GM18526 (cell line): ENCODE measurements around the gene ANKRD34A.

Source experiments
- POLR2A ChIP-seq: IDR thresholded peaks from 3 replicates; pipeline ENCODE4 v1.6.1; 2011; ENCODE audit not compliant: insufficient read length; ENCODE audit errors: extremely low read depth

The ANKRD34A gene

GRCh38 chr1:145982010-145982723 is 17.8 kb upstream of the ANKRD34A start:
- no peak for TF ChIP-seq POLR2A

- no peak for TF ChIP-seq POLR2A
Observed at GRCh38 chr1:145980457-145980994, 16.2 kb upstream of the ANKRD34A start.

GRCh38 chr1:145979746-145980456 is 15.5 kb upstream of the ANKRD34A start:
- TF ChIP-seq POLR2A = no peak

DNA sequence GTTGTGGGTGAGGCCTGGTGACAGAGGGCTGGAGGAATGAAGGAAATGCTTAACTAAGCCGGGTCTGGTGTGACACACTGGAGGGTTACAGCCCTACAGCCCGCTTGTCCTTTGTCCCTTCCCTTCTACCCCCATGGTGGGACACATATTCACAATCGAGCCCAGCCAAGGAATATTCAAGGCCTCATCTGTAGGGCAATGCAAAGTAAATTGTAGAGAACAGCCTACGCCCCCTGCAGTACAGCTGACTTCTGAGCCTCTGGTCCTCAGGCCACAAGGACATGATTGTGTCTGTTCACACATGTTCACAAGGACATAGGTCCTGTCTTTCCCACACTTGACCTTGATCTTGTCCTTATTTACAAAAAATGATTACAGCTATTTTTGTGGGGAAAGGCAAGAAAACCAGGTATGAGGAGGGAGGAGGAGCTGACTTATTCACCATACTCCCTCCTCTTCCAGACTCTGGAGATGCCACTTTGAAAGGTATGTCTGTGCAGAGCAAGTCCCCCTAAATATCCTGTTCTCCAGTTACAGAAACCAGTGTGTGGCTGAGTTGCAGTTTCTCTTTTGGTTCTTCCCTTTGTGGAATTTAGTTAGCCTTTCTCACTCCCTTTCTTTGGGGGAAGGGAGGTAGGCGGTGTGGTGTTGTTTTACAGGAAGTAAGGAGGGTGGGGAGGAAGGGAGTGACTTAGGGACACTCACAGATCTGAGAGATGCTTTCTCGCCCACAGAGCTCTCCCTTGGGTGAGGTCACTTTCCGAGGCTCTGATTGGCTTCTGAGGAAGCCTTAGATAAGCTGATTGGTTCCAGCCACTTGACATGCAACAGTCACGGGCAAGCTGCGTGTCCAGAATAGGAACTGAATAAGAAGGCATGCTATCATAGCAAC is 14.7 kb upstream of the ANKRD34A start:
- no peak for TF ChIP-seq POLR2A

- no peak for TF ChIP-seq POLR2A
Observed at GRCh38 chr1:145978471-145978853, 14.1 kb upstream of the ANKRD34A start.

DNA sequence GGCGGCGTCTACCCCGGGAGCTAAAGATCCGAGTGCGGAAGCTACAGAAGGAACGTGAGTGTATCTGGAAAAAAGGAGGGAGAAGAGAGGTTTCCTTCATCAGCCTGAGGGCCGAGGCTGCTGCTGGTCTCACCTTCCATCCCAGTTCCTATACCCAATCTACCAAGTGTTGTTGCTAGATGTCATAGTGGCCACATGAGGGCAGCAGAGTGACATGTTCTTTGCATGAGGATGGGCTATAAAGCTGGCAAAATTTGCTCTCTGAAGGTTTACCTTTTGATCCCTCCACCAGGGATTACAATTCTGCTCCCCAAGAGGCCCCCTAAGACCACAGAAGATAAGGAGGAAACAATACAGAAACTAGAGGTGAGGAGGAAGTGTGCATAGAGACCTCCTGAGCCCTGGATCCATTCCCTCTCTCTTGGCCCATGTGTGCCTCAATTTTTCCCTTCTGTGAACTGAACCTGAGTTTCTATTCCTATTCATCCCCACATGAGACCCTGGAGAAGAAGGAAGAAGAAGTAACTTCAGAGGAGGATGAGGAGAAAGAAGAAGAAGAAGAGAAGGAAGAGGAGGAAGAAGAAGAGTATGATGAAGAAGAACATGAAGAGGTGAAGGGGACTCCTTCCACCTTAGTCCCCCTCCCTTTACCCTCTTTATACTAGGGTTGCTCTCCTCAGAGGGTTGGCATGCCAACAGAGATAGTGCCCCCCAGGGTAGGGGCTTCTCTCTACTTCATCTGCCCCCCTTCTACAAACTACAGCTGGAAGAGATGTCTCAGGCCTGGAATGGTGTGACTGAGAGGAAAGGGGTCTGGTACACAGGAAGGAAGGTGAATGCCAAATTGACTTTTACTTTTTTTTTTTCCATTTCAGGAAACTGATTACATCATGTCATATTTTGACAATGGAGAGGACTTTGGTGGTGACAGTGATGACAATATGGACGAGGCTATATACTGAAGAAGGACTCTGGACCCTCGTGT is 13.4 kb upstream of the ANKRD34A start:
- TF ChIP-seq POLR2A = no peak

DNA sequence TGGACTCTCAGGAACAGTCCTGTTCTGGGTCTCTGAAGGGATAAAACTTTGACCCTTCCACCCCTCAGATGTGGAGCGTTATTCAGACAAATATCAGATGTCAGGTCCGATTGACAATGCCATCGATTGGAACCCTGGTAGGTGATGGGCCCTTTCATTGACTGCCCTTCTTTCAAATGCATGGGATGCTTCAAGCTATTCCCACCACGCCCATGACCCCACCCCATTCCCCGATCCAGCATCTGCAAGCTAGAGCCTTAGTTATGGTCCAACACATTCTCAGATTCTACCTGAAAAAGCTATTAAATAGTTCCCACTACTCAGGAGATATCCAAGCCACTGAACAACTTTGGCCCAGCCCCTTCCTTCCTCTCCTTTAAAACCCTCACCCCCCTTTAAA is 12.6 kb upstream of the ANKRD34A start:
- TF ChIP-seq POLR2A = no peak

DNA sequence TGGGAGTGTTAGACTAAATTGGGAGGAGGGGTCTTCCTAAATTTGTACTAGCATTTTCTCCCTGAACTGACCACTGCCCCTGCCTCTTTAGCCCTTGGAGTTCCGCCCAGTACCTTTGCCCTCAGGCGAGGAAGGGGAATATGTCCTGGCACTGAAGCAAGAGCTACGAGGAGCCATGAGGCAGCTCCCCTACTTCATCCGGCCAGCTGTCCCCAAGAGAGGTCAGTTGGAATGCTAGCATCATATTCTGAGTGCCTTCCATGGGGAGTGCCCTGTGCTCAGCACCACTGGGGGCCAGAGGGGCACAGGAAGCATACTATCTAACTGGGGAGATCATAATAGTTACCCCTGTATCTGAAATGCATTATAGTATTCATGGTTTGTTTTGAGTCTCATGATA is 10.8 kb upstream of the ANKRD34A start:
- TF ChIP-seq POLR2A = no peak

- no peak for TF ChIP-seq POLR2A
Observed at GRCh38 chr1:145974721-145975120, 10.3 kb upstream of the ANKRD34A start.

DNA sequence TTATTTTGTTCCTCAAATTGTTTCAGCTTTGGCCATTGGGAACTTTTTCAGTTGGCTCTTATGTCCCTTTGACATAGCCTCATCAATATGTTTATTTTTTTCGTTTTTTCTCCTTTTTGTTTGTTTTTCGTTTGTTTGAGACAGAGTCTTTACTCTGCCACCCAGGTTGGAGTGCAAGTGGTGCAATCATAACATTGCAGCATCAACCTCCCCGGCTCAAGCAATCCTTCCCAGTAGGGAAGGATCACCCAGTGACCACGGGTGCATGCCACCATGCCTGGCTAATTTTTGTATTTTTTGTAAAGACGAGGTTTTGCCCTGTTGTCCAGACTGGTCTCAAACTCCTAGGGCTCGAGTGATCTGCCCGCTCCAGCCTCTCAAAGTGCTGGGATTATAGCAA is 8.2 kb upstream of the ANKRD34A start:
- TF ChIP-seq POLR2A = no peak

DNA sequence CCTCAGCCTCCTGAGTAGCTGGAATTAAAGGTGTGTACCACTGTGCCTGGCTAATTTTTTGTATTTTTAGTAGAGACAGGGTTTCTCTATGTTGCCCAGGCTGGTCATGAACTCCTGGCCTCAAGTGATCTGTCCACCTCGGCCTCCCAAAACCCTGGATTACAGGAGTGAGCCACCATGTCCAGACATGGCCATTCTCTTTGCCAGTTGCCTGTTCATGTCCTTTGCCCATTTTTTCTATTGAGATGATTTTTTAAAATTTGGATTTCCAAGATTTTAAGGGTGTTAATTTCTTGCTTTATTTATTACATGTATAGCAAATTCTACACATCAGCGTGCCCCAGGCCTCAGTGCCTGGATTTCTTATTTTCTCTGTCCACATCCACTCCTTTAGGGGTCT is 2.9 kb upstream of the ANKRD34A start:
- no peak for TF ChIP-seq POLR2A

DNA sequence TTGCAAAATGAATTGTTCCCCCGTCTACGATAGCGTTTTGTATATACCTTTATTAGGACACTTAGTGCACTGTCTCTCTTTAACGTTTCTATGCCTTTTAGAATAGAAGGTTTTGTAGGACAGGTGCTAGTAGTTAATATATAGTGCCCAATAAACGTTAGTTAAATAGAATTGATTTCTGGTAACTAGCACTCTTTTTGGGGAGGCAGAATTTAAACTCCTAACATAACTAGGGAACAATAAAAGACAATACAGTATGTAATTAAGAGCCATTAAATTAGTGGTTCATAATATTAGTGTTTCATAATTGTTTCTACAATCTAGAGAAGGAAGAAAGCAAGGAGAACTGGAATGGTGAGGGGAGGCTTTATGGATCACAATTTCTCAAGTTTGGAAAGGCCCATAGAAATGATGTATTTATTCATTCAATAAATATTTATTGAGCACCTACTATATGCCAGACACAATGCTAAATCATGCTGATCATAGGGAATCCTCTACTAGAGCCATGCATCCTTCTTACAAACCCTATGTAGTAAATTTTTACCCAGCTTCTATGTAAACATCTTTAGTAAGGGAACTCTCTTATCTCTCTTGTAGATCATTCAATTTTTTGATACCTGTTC is 857 bp upstream of the ANKRD34A start:
- no peak for TF ChIP-seq POLR2A

- TF ChIP-seq POLR2A = no peak
Observed at GRCh38 chr1:145963265-145964019, 933 bp downstream of the ANKRD34A start.
